Measurements from ENCODE around the gene DPEP1.
A peak's percentile ranks its signal among the peaks of the same experiment; 100 is the strongest.

DPEP1 gene

GRCh38 chr16:89599451-89599858 lies 14.0 kb upstream of the DPEP1 start:
- no peak for DNase-seq (ENCODE audit: low read depth in 2 of 2)

GRCh38 chr16:89599902-89600301 lies 13.5 kb upstream of the DPEP1 start:
- no peak for DNase-seq (ENCODE audit: low read depth in 2 of 2)

- no peak for DNase-seq (ENCODE audit: low read depth in 2 of 2)
Observed at GRCh38 chr16:89600427-89600826, 13.0 kb upstream of the DPEP1 start.

GRCh38 chr16:89600956-89601355 lies 12.5 kb upstream of the DPEP1 start:
- no peak for DNase-seq (ENCODE audit: low read depth in 2 of 2)

GRCh38 chr16:89601906-89602272 lies 11.6 kb upstream of the DPEP1 start:
- DNase-seq (ENCODE audit: low read depth in 2 of 2), result no peak

- peak; percentile 22 to 26 for DNase-seq (ENCODE audit: low read depth in 2 of 2)
Observed at GRCh38 chr16:89602273-89602951, 11.0 kb upstream of the DPEP1 start.

GRCh38 chr16:89602952-89603590 lies 10.4 kb upstream of the DPEP1 start:
- DNase-seq (ENCODE audit: low read depth in 2 of 2), result no peak

- no peak for DNase-seq (ENCODE audit: low read depth in 2 of 2)
Observed at GRCh38 chr16:89604764-89605163, 8.7 kb upstream of the DPEP1 start.

GRCh38 chr16:89605186-89605970 lies 8.1 kb upstream of the DPEP1 start:
- DNase-seq (ENCODE audit: low read depth in 2 of 2), result no peak

GRCh38 chr16:89606006-89606405 lies 7.4 kb upstream of the DPEP1 start:
- no peak for DNase-seq (ENCODE audit: low read depth in 2 of 2)

GRCh38 chr16:89607453-89607852 lies 6.0 kb upstream of the DPEP1 start:
- no peak for DNase-seq (ENCODE audit: low read depth in 2 of 2)

- no peak for DNase-seq (ENCODE audit: low read depth in 2 of 2)
Observed at GRCh38 chr16:89607937-89608740, 5.3 kb upstream of the DPEP1 start.

- no peak for DNase-seq (ENCODE audit: low read depth in 2 of 2)
Observed at GRCh38 chr16:89610108-89610453, 3.4 kb upstream of the DPEP1 start.

- DNase-seq (ENCODE audit: low read depth in 2 of 2), result no peak
Observed at GRCh38 chr16:89612415-89613166, 851 bp upstream of the DPEP1 start.

- DNase-seq (ENCODE audit: low read depth in 2 of 2), result no peak
Observed at GRCh38 chr16:89613954-89614459, 565 bp downstream of the DPEP1 start.

- DNase-seq (ENCODE audit: low read depth in 2 of 2), result no peak
Observed at GRCh38 chr16:89615176-89615575, 1.7 kb downstream of the DPEP1 start.

- DNase-seq (ENCODE audit: low read depth in 2 of 2), result no peak
Observed at GRCh38 chr16:89615596-89616090, 2.2 kb downstream of the DPEP1 start.

GRCh38 chr16:89616623-89617022 lies 3.2 kb downstream of the DPEP1 start:
- DNase-seq (ENCODE audit: low read depth in 2 of 2), result no peak

GRCh38 chr16:89617036-89617435 lies 3.6 kb downstream of the DPEP1 start:
- DNase-seq (ENCODE audit: low read depth in 2 of 2), result no peak

- no peak for DNase-seq (ENCODE audit: low read depth in 2 of 2)
Observed at GRCh38 chr16:89618109-89618998, 4.9 kb downstream of the DPEP1 start.
